Activated naive CD4-positive, alpha-beta T cell treated with anti-CD3 and anti-CD28 coated beads for 36 hours (primary cell): ENCODE results near the gene UNC50. TPM values are rescaled to one million over a fixed set of nuclear protein-coding genes. Genes with fewer than 3 reads are reported as not detected.
"Not testable (repeated sequence)": the region's sequence is repeated elsewhere in the genome, so short reads cannot be mapped to it uniquely, and the experiment has no call there.

Source experiments
- CTCF ChIA-PET: fragments of 350-600 bp; sonication (Branson Sonifier 250); formaldehyde crosslinking; loops from one replicate; lab custom pipeline; 2021; ENCODE audit warnings: antibody characterized with exemption; lab: Charles Lee
- DNase-seq: peaks from one replicate; pipeline ENCODE4 v3.0.0-alpha.2; 2020
- H3K27ac Mint-ChIP-seq: one replicate; pipeline ENCODE4 v1.8.0; 2021; ENCODE audit warnings: mild to moderate bottlenecking, mixed read lengths
- H3K27me3 Mint-ChIP-seq: one replicate; pipeline ENCODE4 v1.8.0; 2021; ENCODE audit warnings: low read depth, mixed read lengths
- H3K36me3 Mint-ChIP-seq: one replicate; pipeline ENCODE4 v1.8.0; 2021; ENCODE audit warnings: low read depth, mixed read lengths
- H3K4me1 Mint-ChIP-seq: one replicate; pipeline ENCODE4 v1.8.0; 2021; ENCODE audit warnings: low read depth, mixed read lengths
- H3K4me3 Mint-ChIP-seq: one replicate; pipeline ENCODE4 v1.8.0; 2021; ENCODE audit warnings: mild to moderate bottlenecking, moderate library complexity, mixed read lengths
- H3K9me3 Mint-ChIP-seq: one replicate; pipeline ENCODE4 v1.8.0; 2021; ENCODE audit warnings: mixed read lengths
- intact Hi-C: fragments of 100-400 bp; cut with micrococcal nuclease; formaldehyde crosslinking; loops from one replicate; pipeline ENCODE4 v1.15.1; 2023
- total RNA-seq, 2 experiments: library from RNA; stranded (reverse); gene quantifications; one replicate each; pipeline ENCODE4 v1.2.3, GENCODE V29; 2021

UNC50 gene
- total RNA-seq, 2 experiments from 2014 or later: 23.0 to 24.1 TPM

DNA sequence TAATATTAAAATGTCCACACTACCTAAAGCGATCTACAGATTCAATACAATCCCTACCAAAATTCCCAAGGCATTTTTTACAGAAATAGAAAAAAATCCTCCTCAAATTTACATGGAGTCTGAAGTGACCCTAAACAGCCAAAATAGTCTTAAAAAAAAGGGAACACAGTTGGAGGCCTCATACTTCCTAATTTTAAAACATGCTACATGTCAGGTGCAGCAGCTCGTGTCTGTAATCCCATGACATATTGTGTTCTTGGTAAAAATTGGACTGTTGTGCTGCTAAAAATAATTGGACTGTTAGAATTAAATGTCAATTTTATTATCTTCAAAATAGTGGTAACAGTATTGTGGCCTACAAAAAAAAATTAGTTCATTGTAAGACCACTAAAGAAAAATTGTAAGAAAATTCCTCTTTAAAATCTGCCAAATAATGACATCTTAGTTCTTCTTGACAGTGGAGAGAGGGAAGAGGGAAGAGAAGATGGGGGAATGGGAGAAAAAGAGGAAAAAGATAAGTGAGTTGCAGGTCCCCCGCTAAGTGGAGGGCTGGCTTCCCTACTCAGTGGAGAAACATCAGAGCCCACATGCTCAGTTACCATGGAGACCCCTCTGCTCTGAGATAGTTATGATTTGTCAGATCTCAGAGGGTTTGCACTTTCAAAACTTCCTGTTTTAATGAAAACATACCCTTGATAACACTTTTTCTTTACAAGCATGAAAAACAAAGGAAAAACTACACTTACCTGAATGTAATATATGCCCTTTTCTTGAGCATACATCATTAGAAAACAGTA, 46.5 kb downstream of the UNC50 start:
- peak; percentile 53 for DNase-seq
- peaks cover 42% of the 10 kb centered on the region for H3K36me3 Mint-ChIP-seq
- H3K4me3 Mint-ChIP-seq: peak overlapping the region; percentile 57
- intact Hi-C loops: loop anchor here (5.0 kb wide), 2 partner anchors 198 to 267 kb away; no protein-coding TSS in a partner anchor
- H3K9me3 Mint-ChIP-seq: peaks cover 6% of the 10 kb centered on the region
- peaks cover 80% of the 10 kb centered on the region for H3K4me1 Mint-ChIP-seq
- no peaks in the 10 kb centered on the region for H3K27me3 Mint-ChIP-seq
- H3K27ac Mint-ChIP-seq: peak overlapping the region; percentile 94
- CTCF ChIA-PET: interaction anchor here (0.9 to 3.3 kb wide), 2 partner anchors 66 to 74 kb away, joined by 3 to 19 read pairs; no protein-coding TSS in a partner anchor

- Mint-ChIP-seq H3K27ac (peak overlapping the region; percentile 94), H3K4me3 (peak overlapping the region; percentile 67), H3K9me3 (peaks cover 8% of the 10 kb centered on the region), H3K36me3 (peaks cover 39% of the 10 kb centered on the region), H3K4me1 (peaks cover 77% of the 10 kb centered on the region), H3K27me3 (no peaks in the 10 kb centered on the region)
- DNase-seq: peak; percentile 29
- CTCF ChIA-PET: interaction anchor here (0.6 to 3.3 kb wide), 15 partner anchors 7 to 409 kb away, joined by 3 to 19 read pairs (median 4); no protein-coding TSS in a partner anchor
- intact Hi-C loops: loop anchor here (2.0 to 5.0 kb wide), 2 partner anchors 46 to 199 kb away; no protein-coding TSS in a partner anchor
These were observed 48.4 kb downstream of the UNC50 start for GRCh38 chr2:98656800-98657199.

DNA sequence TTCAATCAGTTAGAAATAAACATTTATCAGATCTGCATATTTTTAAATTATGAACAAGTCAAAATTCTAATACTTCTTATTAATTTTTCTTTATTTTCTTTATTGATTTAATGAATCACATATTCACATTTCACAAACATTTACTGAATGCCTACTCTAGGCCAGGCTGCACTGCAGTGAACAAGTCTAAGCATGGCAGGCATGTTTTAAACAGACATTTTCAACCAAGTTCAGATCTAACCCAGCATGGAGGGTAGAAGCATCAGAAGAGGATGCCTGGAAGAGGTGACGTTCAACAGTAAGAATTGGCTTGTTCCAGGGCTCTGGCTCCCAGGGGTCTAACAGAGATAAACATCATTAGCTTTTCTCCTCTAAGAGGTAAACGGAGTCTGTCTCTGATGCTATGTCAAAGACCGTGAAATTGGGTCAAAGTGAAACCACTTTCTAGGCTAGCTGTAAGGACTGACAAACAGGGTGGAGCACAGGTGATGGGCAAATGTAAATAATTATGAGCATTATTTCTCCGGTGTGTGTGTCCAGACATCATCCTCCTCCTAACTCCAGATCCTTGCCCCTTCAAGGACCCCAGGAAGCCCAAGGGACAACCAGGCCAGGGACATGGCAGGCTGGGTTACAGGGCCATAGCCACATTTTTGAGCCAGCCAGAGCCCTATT, 50.6 kb downstream of the UNC50 start:
- CTCF ChIA-PET: interaction anchor here (0.6 to 2.2 kb wide), 7 partner anchors 10 to 82 kb away, joined by 3 to 6 read pairs (median 3); no protein-coding TSS in a partner anchor
- H3K36me3 Mint-ChIP-seq: peaks cover 31% of the 10 kb centered on the region
- no peaks in the 10 kb centered on the region for H3K27me3 Mint-ChIP-seq
- peaks cover 68% of the 10 kb centered on the region for H3K4me1 Mint-ChIP-seq
- DNase-seq: peak; percentile 21
- peak overlapping the region; percentile 97 for H3K27ac Mint-ChIP-seq
- H3K4me3 Mint-ChIP-seq: peak overlapping the region; percentile 74
- peaks cover 8% of the 10 kb centered on the region for H3K9me3 Mint-ChIP-seq
- intact Hi-C loops: loop anchor here (1.0 to 5.0 kb wide), 5 partner anchors 22 to 202 kb away; no protein-coding TSS in a partner anchor

DNA sequence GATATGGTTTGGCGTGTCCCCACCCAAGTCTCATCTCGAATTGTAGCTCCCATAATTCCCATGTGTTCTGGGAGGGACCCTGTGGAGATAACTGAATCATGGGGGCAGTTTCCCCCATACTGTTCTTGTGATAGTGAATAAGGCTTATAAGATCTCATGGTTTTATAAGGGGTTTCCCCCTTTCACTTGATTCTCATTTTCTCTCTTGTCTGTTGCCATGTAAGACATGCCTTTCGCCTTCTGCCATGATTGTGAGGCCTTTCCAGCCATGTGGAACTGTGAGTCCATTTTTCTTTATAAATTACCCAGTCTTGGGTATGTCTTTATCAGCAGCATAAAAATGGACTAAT, 51.1 kb downstream of the UNC50 start:
- Mint-ChIP-seq H3K4me1 (peaks cover 66% of the 10 kb centered on the region), H3K36me3 (peaks cover 29% of the 10 kb centered on the region), H3K27ac (peak overlapping the region; percentile 97), H3K4me3 (peak overlapping the region; percentile 74)
- H3K27me3 Mint-ChIP-seq, H3K9me3 Mint-ChIP-seq: not testable (repeated sequence)
- CTCF ChIA-PET: interaction anchor here (0.8 to 2.2 kb wide), 7 partner anchors 10 to 81 kb away, joined by 3 to 6 read pairs (median 3); no protein-coding TSS in a partner anchor
- peak; percentile 52 for DNase-seq
- intact Hi-C loops: loop anchor here (1.0 to 5.0 kb wide), 5 partner anchors 23 to 202 kb away; no protein-coding TSS in a partner anchor

- Mint-ChIP-seq H3K27me3 (no peaks in the 10 kb centered on the region), H3K4me3 (peak overlapping the region; percentile 72), H3K4me1 (peaks cover 74% of the 10 kb centered on the region), H3K36me3 (peaks cover 50% of the 10 kb centered on the region), H3K9me3 (peaks cover 21% of the 10 kb centered on the region), H3K27ac (peak overlapping the region; percentile 95)
- intact Hi-C loops: loop anchor here (1.0 kb wide), 2 partner anchors 11 to 30 kb away; no protein-coding TSS in a partner anchor
- CTCF ChIA-PET: interaction anchor here (0.7 to 2.0 kb wide), 5 partner anchors 11 to 159 kb away, joined by 3 to 9 read pairs (median 3); no protein-coding TSS in a partner anchor
- no peak for DNase-seq
These were observed 55.2 kb downstream of the UNC50 start for GRCh38 chr2:98663511-98664090.

DNA sequence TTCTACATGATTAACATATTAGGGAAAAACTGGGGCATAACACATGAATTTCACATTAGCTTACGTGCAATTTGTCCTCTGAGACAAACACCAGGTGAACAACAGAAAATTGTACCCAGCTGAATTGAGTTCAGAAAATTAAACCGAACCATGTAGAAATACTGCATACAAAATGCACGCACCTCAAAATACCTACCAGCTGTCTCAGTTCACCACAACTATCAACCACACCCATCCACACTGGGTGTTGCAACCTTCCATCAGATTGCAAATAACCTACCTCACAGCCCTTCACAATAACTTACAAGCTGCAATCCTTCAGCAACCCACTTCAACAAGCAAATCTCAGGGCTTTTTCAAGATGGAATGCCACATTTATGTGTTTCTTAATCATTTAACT, 55.9 kb downstream of the UNC50 start:
- H3K36me3 Mint-ChIP-seq: peaks cover 58% of the 10 kb centered on the region
- no peaks in the 10 kb centered on the region for H3K27me3 Mint-ChIP-seq
- peak; percentile 78 for DNase-seq
- peak overlapping the region; percentile 95 for H3K27ac Mint-ChIP-seq
- H3K4me1 Mint-ChIP-seq: peaks cover 77% of the 10 kb centered on the region
- H3K4me3 Mint-ChIP-seq: peak overlapping the region; percentile 52
- peaks cover 21% of the 10 kb centered on the region for H3K9me3 Mint-ChIP-seq
- CTCF ChIA-PET: interaction anchor here (0.6 to 2.0 kb wide), 7 partner anchors 8 to 158 kb away, joined by 3 to 9 read pairs (median 3); no protein-coding TSS in a partner anchor
- intact Hi-C loops: loop anchor here (1.0 kb wide), 1 partner anchor 29 kb away; no protein-coding TSS in a partner anchor

GRCh38 chr2:98665677-98666076, 57.3 kb downstream of the UNC50 start:
- CTCF ChIA-PET: no interaction called here
- Mint-ChIP-seq H3K27me3 (no peaks in the 10 kb centered on the region), H3K9me3 (peaks cover 15% of the 10 kb centered on the region), H3K4me3 (no peak overlapping the region), H3K27ac (peak overlapping the region; percentile 95), H3K4me1 (peaks cover 76% of the 10 kb centered on the region), H3K36me3 (peaks cover 60% of the 10 kb centered on the region)
- intact Hi-C loops: no loop called here
- DNase-seq: no peak

Other genes starting within 250 kb of the UNC50 start
- gene INPP4A, start 163.7 kb upstream of the UNC50 start, total RNA-seq: 10 to 100 TPM; 33.1 to 34.8 TPM
- 10 to 100 TPM; 34.4 to 37.8 TPM for gene COA5, start 77 bp upstream of the UNC50 start, total RNA-seq
- 10 to 100 TPM; 85.5 to 87.5 TPM for gene MGAT4A, start 122.5 kb downstream of the UNC50 start, total RNA-seq